Karpas-422 (cell line): Measurements from ENCODE around the gene FRMD4B. TPM values are rescaled to one million over a fixed set of nuclear protein-coding genes. Genes with fewer than 3 reads are reported as not detected.
"Not testable (repeated sequence)": the region's sequence is repeated elsewhere in the genome, so short reads cannot be mapped to it uniquely, and the experiment has no call there.

Experiments used
- DNase-seq: peaks from one replicate; pipeline ENCODE4 v3.0.0-alpha.2; 2015
- H2AFZ ChIP-seq: fragments of 200-600 bp; sonication (generic); 2 replicates; pipeline ENCODE4 v1.6.1; 2014; ENCODE audit warnings: antibody characterized with exemption, low read length, mixed read lengths
- H3K27ac ChIP-seq: fragments of 200-600 bp; sonication (generic); 2 replicates; pipeline ENCODE4 v1.5.1; 2014; ENCODE audit warnings: mild to moderate bottlenecking, low read length, moderate library complexity
- H3K27me3 ChIP-seq: fragments of 200-600 bp; sonication (generic); 2 replicates; pipeline ENCODE4 v1.6.1; 2014; ENCODE audit warnings: low read length, mixed read lengths
- H3K36me3 ChIP-seq: fragments of 200-600 bp; sonication (generic); 2 replicates; pipeline ENCODE4 v1.6.1; 2014; ENCODE audit warnings: low read length, mixed read lengths; ENCODE audit not compliant: insufficient read depth
- H3K4me1 ChIP-seq: fragments of 200-600 bp; sonication (generic); 2 replicates; pipeline ENCODE4 v1.6.1; 2014; ENCODE audit warnings: mild to moderate bottlenecking, low read length, mixed read lengths
- H3K4me2 ChIP-seq: fragments of 200-600 bp; sonication (generic); 2 replicates; pipeline ENCODE4 v1.6.1; 2014; ENCODE audit warnings: low read length, low read depth, mild to moderate bottlenecking; ENCODE audit not compliant: poor library complexity, severe bottlenecking
- H3K4me3 ChIP-seq: fragments of 200-600 bp; sonication (generic); 2 replicates; pipeline ENCODE4 v1.5.1; 2014; ENCODE audit warnings: mild to moderate bottlenecking, antibody characterized with exemption, low read length, mixed read lengths
- H3K79me2 ChIP-seq: fragments of 200-600 bp; sonication (generic); 2 replicates; pipeline ENCODE4 v1.6.1; 2014; ENCODE audit warnings: mild to moderate bottlenecking, low read length, mixed read lengths
- H3K9ac ChIP-seq: fragments of 200-600 bp; sonication (generic); 2 replicates; pipeline ENCODE4 v1.6.0; 2014; ENCODE audit warnings: low read length
- H3K9me2 ChIP-seq: fragments of 200-600 bp; sonication (generic), shearing (Covaris generic); replicated peaks from 2 replicates; pipeline ENCODE4 v1.6.0; 2014; ENCODE audit warnings: mild to moderate bottlenecking, low read length, moderate library complexity; ENCODE audit not compliant: insufficient read depth
- H3K9me3 ChIP-seq: fragments of 300-700, 200-600 bp; sonication (generic); 2 replicates; pipeline ENCODE4 v1.6.1; 2014; ENCODE audit warnings: low read length, mixed read lengths
- H4K20me1 ChIP-seq: fragments of 200-600 bp; sonication (generic); 2 replicates; pipeline ENCODE4 v1.6.1; 2014; ENCODE audit warnings: mild to moderate bottlenecking, antibody characterized with exemption, low read length, low read depth; ENCODE audit not compliant: insufficient read depth
- total RNA-seq: library from RNA; depleted of rRNA; stranded (reverse); fragments of >200 nt; shearing (Covaris generic); gene quantifications from 2 replicates; pipeline ENCODE4 v1.2.3, GENCODE V29; 2014; ENCODE audit warnings: low replicate concordance

Gene FRMD4B
- total RNA-seq, 1 experiment from 2014 or later: not detected

- Histone ChIP-seq H3K9me2 (no peaks in the 10 kb centered on the region), H3K36me3 (no peaks in the 10 kb centered on the region), H3K4me1 (no peaks in the 10 kb centered on the region), H3K9ac (no peak overlapping the region), H2AFZ (no peak overlapping the region), H3K9me3 (no peaks in the 10 kb centered on the region), H3K27ac (no peak overlapping the region), H4K20me1 (no peaks in the 10 kb centered on the region), H3K4me3 (no peak overlapping the region), H3K79me2 (no peaks in the 10 kb centered on the region), H3K27me3 (no peaks in the 10 kb centered on the region), H3K4me2 (no peak overlapping the region)
- DNase-seq: no peak
Observed at GRCh38 chr3:69246612-69247011, 139.3 kb downstream of the FRMD4B start.

- no peak for DNase-seq
- Histone ChIP-seq H3K36me3 (no peaks in the 10 kb centered on the region), H3K27me3 (no peaks in the 10 kb centered on the region), H3K4me2 (no peak overlapping the region), H3K4me3 (no peak overlapping the region), H3K9me3 (no peaks in the 10 kb centered on the region), H3K79me2 (no peaks in the 10 kb centered on the region), H4K20me1 (no peaks in the 10 kb centered on the region), H3K27ac (no peak overlapping the region), H3K9me2 (no peaks in the 10 kb centered on the region), H2AFZ (no peak overlapping the region), H3K4me1 (no peaks in the 10 kb centered on the region), H3K9ac (no peak overlapping the region)
Observed at GRCh38 chr3:69244039-69244438, 141.8 kb downstream of the FRMD4B start.

GRCh38 chr3:69241769-69242168, 144.1 kb downstream of the FRMD4B start:
- Histone ChIP-seq H3K4me1 (no peaks in the 10 kb centered on the region), H4K20me1 (no peaks in the 10 kb centered on the region), H3K79me2 (no peaks in the 10 kb centered on the region), H3K4me3 (no peak overlapping the region), H3K9ac (no peak overlapping the region), H3K27ac (no peak overlapping the region), H2AFZ (no peak overlapping the region), H3K4me2 (no peak overlapping the region), H3K9me3 (no peaks in the 10 kb centered on the region), H3K9me2 (no peaks in the 10 kb centered on the region), H3K27me3 (no peaks in the 10 kb centered on the region), H3K36me3 (no peaks in the 10 kb centered on the region)
- DNase-seq: no peak

- Histone ChIP-seq H4K20me1 (no peaks in the 10 kb centered on the region), H3K4me2 (no peak overlapping the region), H3K9me2 (no peaks in the 10 kb centered on the region), H3K4me3 (no peak overlapping the region), H3K4me1 (no peaks in the 10 kb centered on the region), H3K9ac (no peak overlapping the region), H2AFZ (no peak overlapping the region), H3K27ac (no peak overlapping the region), H3K79me2 (no peaks in the 10 kb centered on the region), H3K27me3 (no peaks in the 10 kb centered on the region), H3K9me3 (no peaks in the 10 kb centered on the region), H3K36me3 (no peaks in the 10 kb centered on the region)
- no peak for DNase-seq
Observed at GRCh38 chr3:69240651-69241568, 145.0 kb downstream of the FRMD4B start.

GRCh38 chr3:69239063-69239462, 146.8 kb downstream of the FRMD4B start:
- H3K4me1 ChIP-seq: no peaks in the 10 kb centered on the region
- H2AFZ ChIP-seq: no peak overlapping the region
- H3K36me3 ChIP-seq: no peaks in the 10 kb centered on the region
- DNase-seq: no peak
- H3K27ac ChIP-seq: no peak overlapping the region
- H4K20me1 ChIP-seq: no peaks in the 10 kb centered on the region
- no peaks in the 10 kb centered on the region for H3K27me3 ChIP-seq
- no peaks in the 10 kb centered on the region for H3K79me2 ChIP-seq
- H3K9me3 ChIP-seq: no peaks in the 10 kb centered on the region
- no peak overlapping the region for H3K4me2 ChIP-seq
- no peak overlapping the region for H3K4me3 ChIP-seq
- H3K9ac ChIP-seq: no peak overlapping the region
- no peaks in the 10 kb centered on the region for H3K9me2 ChIP-seq

GRCh38 chr3:69236812-69237707, 148.8 kb downstream of the FRMD4B start:
- no peak for DNase-seq
- Histone ChIP-seq H3K9me2 (no peaks in the 10 kb centered on the region), H3K36me3 (no peaks in the 10 kb centered on the region), H4K20me1 (no peaks in the 10 kb centered on the region), H3K4me3 (no peak overlapping the region), H3K79me2 (no peaks in the 10 kb centered on the region), H3K27ac (no peak overlapping the region), H3K9ac (no peak overlapping the region), H2AFZ (no peak overlapping the region), H3K27me3 (no peaks in the 10 kb centered on the region), H3K4me2 (no peak overlapping the region), H3K9me3 (no peaks in the 10 kb centered on the region), H3K4me1 (no peaks in the 10 kb centered on the region)

GRCh38 chr3:69235882-69236281, 150.0 kb downstream of the FRMD4B start:
- Histone ChIP-seq H2AFZ (no peak overlapping the region), H3K27ac (no peak overlapping the region), H3K27me3 (no peaks in the 10 kb centered on the region), H3K4me3 (no peak overlapping the region), H3K36me3 (no peaks in the 10 kb centered on the region), H3K9ac (no peak overlapping the region), H3K9me3 (no peaks in the 10 kb centered on the region), H3K79me2 (no peaks in the 10 kb centered on the region), H3K4me2 (no peak overlapping the region), H3K9me2 (no peaks in the 10 kb centered on the region), H3K4me1 (no peaks in the 10 kb centered on the region), H4K20me1 (no peaks in the 10 kb centered on the region)
- no peak for DNase-seq

GRCh38 chr3:69235227-69235626, 150.7 kb downstream of the FRMD4B start:
- not testable (repeated sequence) for H3K9me2 ChIP-seq, H4K20me1 ChIP-seq, H3K36me3 ChIP-seq, H3K9me3 ChIP-seq, H3K9ac ChIP-seq, H3K79me2 ChIP-seq, H3K27me3 ChIP-seq, H2AFZ ChIP-seq, H3K4me3 ChIP-seq, DNase-seq, H3K4me1 ChIP-seq, H3K27ac ChIP-seq, H3K4me2 ChIP-seq
